GM12801 (cell line): Measurements from ENCODE around the gene RAP1GAP2.

Experiments
- CTCF ChIP-seq: IDR thresholded peaks from one replicate; pipeline ENCODE4 v1.5.1; 2011; ENCODE audit warnings: control low read depth; ENCODE audit not compliant: insufficient read length; ENCODE audit errors: extremely low read depth

RAP1GAP2 gene

GRCh38 chr17:3035256-3035967, 239.2 kb downstream of the RAP1GAP2 start:
- TF ChIP-seq CTCF: no peak

- TF ChIP-seq CTCF: no peak
Observed at GRCh38 chr17:3035968-3036280, 239.7 kb downstream of the RAP1GAP2 start.

- TF ChIP-seq CTCF: no peak
Observed at GRCh38 chr17:3036800-3037199, 240.6 kb downstream of the RAP1GAP2 start.

- TF ChIP-seq CTCF: no peak
Observed at GRCh38 chr17:3037259-3037658, 241.0 kb downstream of the RAP1GAP2 start.

- TF ChIP-seq CTCF: no peak
Observed at GRCh38 chr17:3038941-3039340, 242.7 kb downstream of the RAP1GAP2 start.

GRCh38 chr17:3039736-3040135, 243.5 kb downstream of the RAP1GAP2 start:
- no peak for TF ChIP-seq CTCF

- no peak for TF ChIP-seq CTCF
Observed at GRCh38 chr17:3040882-3041281, 244.6 kb downstream of the RAP1GAP2 start.

- no peak for TF ChIP-seq CTCF
Observed at GRCh38 chr17:3043737-3044365, 247.6 kb downstream of the RAP1GAP2 start.
